GM19452 (cell line): ENCODE results near the gene S1PR2.
"Not testable (repeated sequence)": the region's sequence is repeated elsewhere in the genome, so short reads cannot be mapped to it uniquely, and the experiment has no call there.

Experiments used
- ATAC-seq: cut with Tn5 transposase; IDR thresholded peaks from one replicate; pipeline ENCODE4 v1.9.1; 2021; ENCODE audit not compliant: unreplicated experiment

Gene S1PR2

DNA sequence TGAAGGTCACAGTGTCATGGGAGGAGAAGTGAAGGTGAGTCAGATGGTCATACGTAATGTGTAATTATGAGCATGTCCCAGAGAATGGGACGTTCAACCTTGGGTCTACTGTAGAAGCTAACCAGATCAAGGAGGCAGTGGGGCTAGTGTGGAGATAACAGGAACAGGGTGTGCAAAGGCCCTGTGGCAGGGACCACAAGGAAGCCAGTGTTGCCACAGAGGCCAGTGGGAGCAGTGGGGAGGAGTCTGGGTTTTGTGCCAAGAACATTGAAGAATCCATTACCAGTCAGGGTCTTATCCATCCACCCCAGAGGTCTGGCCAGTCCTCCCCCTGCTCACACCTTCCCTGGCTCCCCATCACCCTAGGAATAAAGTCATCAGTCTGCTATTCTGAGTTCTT is 24.2 kb upstream of the S1PR2 start:
- no peak for ATAC-seq

DNA sequence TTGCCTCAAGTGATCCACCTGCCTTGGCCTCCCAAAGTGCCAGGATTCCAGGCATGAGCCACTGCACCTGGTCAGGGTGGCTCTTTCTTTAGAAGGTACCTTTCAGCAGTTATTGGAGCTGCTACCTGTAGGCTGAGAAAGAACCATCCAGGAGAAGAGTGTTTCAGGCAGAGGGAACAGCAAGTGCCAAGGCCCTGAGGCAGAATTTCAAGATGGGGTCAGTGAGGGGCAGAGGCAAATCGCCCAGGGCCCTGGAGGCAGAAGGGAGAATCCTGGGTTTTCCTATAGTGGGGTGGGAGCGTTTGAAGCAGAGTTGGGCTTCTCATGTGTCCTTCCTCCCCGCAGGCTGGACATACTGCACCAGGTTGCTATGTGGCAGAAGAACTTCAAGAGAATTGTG is 23.1 kb upstream of the S1PR2 start:
- ATAC-seq = no peak

DNA sequence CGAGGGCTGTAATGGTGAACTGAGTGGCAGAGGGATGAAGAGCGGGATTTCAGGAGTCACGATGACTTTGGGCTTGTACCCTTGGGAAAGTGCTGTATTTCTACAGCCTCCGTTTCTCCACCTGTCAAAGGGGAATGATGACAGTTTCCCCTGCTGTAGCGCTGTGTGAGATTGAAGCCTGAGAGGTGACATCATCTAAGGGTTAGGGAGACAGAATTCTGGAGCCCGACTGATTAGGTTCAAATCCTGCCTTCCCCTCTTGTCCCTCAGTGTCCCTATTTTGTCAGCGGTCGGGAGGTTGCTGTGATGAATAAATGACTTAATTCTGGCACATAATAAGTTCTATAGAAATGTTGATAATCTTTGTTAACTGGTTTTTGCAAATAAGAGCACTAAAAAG is 21.6 kb upstream of the S1PR2 start:
- ATAC-seq = no peak

DNA sequence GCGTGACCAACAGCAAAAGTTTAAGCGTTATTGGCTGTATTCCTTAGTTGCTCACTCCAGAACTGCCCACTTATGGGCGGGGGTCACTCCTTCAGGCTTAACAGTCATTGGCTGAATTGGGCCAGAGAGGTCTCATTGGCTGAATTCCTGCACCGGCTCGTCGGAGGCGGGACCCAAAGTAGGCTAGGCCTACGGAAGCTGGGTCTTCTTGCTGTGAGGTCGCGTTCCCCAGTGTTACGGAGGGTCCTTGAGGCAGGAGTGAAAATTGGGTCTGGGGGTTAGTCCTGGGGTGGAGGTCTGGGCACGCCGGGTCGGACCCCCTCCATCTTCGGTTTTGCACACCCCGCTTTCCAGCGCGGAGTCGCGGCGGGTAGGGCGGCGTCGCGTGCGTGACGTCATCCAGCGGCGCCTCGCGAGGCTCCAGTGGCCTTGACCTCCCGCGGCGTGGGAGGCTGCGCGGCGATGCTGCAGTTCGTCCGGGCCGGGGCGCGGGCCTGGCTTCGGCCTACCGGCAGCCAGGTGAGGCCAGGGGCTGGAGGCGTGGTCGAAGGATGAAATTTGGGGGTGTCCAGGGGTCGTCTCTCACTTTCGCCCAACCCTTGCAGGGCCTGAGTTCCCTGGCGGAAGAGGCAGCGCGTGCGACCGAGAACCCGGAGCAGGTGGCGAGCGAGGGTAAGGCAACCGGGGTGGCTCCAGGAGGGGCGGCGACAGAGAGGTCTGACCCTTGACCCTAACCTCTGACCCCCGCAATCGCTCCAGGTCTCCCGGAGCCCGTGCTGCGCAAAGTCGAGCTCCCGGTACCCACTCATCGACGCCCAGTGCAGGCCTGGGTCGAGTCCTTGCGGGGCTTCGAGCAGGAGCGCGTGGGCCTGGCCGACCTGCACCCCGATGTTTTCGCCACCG is 20.9 kb upstream of the S1PR2 start, which contains the start of gene MRPL4:
Gene MRPL4 (plus strand): TSS at position 423 of the 903 bp plus-strand sequence. CDS start 40 bp downstream, at position 463.
- peak; percentile 84 for ATAC-seq

DNA sequence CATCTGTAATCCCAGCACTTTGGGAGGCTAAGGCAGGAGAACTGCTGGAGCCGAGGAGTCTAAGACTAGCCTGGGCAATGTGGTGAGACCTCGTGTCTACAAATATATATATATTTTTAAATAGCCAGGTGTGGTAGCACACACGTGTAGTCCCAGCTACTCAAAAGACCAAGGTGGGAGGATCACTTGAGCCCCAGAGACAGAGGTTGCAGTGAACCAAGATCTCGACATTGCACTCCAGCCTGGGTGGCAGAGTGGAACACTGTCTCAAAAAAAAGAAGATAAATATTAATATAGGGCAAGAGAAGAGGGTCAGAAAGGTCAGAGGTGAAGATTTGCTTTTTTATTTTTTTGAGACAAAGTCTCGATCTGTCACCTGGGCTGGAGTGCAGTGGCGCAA is 15.4 kb upstream of the S1PR2 start:
- no peak for ATAC-seq

DNA sequence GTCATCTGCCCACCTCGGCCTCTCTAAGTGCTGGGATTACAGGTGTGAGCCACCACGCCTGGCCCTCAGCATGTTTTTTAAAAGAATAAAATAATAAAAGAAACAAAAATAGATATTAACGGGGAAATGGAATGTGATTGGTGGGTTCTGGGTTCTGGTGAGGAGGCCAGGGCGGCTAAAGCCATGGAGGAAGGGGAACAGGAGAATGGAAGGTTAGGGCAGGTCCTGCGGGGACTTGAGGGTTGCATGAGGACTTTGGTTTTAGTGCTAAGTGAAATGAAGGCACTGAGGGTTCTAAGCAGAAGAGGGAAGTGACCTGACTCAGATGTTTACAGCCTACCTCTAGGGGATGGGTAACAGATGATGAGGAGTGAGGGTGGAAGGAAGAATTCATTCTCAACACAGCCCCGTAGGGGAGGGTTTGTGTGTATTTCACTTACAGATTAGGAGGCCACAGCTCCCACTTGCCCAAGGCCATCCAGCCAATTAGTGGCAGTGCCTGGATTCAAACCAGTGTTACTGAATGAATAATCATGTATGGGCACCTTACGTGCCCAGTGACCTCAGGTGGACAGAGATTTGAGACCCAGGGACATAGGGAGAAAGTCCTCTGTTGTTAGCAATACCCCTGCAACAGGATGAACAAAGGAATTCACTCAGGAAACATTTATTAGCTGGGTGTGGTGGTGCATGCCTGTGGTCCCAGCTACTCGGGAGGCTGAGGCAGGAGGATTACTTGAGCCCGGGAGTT is 14.2 kb upstream of the S1PR2 start:
- ATAC-seq = no peak

DNA sequence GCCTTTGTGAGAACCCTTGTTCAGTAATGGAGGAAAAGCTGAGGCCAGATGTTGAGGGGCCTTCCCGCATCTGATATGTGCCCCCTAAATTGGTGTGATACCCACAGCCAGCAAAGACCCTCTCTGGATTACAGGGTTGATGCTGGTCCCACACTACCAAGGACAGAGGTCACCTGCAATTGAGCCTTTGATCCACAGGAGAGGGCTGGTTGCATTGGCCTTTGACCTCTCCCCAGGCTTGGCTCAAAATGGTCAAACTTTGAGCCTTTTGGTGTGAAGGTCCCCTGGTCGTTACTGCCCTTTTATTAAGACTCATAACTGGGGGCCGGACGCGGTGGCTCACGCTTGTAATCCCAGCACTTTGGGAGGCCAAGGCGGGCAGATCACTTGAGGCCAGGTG is 12.5 kb upstream of the S1PR2 start:
- no peak for ATAC-seq

DNA sequence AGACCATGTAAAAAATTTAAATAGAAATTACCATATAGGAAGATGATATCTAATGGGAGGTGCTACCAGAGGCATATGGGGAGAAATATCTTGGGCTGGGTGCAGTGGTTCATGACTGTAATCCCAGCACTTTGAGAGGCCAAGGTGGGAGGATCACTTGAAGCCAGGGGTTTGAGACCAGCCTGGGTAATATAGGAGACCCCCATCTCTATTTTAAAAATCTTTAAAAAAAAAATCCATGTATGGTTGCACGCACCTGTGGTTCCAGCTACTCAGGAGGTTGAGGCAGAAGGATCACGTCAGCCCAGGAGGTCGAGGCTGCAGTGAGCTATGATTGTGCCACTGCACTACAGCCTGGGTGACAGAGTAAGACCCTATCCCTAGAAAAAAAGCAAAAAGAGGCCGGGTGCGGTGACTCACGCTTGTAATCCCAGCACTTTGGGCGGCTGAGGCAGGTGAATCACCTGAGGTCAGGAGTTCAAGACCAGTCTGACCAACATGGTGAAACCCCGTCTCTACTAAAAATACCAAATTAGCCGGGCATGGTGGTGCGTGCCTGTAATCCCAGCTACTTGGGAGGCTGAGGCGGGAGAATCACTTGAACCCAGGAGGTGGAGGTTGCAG is 10.8 kb upstream of the S1PR2 start:
- ATAC-seq = not testable (repeated sequence)

DNA sequence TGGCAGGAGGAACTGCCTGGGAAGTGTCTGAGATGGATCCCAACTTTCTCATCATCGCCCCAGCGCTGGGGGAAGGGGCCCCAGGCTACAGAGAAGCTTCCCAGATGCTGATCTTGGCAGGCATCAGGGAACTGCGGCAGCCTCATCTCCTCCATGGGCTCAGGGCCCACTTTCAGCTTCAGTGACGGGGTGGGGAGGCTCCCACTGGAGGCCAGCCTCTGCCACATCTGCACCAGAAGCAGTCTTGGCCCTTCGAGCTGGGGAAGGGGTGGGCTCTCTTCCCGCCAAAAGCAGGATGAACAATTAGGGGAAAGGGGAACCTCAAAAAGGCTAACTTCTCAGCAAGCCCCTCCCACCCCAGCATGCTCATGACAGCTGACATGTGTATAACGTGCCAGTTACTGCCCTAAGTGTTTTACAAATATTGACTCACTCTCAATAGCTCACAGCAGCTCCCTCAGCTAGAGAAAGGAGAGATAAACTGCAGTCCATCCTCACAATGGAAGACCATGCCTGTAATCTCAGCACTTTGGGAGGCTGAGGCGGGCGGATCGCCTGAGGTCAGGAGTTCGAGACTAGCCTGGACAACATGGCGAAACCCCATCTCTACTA is 7.1 kb upstream of the S1PR2 start:
- no peak for ATAC-seq

DNA sequence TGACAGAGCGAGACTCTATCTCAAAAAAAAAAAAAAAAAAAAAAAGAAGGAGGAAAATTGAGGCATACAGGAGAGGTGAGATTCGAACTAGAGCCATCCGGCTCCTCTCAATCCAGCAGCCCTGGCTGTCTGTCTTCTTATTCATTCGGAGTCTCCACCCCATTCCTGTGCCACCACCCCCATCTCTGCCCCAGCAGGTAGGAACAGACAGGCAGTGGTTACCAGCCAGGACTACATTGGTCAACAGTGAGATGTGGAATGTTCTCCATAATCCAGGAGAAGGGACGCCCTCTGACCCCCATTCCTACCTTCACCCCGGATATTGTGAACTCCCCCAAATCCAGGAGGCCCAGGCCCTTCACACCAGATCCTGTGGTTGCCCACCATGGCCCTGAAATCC is 6.6 kb upstream of the S1PR2 start:
- ATAC-seq = no peak

DNA sequence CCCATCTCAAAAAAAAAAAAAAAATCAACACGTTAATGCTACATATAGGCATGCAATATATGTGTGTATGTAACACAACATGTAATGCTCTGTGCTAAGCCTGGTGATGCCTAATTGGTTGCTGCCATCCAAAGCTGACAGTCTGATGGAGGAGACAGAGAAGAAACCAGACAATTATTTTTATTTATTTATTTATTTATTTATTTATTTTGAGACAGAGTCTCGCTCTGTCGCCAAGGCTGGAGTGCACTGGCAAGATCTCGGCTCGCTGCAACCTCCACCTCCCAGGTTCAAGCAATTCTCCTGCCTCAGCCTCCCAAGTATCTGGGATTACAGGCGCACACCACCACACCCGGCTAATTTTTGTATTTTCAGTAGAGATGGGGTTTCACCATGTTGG is 4.3 kb upstream of the S1PR2 start:
- not testable (repeated sequence) for ATAC-seq

DNA sequence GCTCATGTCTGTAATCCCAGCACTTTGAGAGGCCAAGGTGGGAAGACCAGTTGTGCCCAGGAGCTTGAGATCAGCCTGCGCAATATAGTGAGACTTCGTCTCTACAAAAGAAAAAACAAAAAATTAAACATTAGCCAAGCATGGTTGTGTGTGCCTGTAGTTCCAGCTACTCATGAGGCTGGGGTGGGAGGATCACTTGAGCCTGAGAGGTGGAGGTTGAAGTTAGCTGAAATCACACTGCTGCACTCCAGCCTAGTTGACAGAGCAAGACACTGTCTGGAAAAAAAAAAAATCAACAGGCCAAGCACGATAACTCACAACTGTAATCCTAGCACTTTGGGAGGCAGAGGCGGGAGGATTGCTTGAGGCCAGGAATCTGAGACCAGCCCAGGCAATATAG is 3.9 kb upstream of the S1PR2 start:
- no peak for ATAC-seq

DNA sequence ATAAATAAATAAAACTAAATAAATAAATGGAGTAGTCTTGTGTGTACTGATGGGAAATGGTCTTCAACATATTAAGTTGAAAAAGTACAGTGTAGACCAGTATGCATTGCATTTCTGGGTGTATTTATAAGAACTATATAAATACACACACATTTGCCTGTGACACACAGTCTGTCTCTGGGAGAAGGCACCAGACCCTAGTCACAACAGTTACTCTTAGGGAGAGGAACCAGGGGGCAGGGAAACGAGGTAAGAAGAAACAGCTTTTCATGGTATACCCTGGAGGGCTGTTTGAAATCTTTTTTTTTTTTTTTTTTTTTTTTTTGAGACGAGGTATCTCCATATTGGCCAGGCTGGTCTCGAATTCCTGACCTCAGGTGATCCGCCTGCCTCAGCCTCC is 2.8 kb upstream of the S1PR2 start:
- ATAC-seq = no peak

DNA sequence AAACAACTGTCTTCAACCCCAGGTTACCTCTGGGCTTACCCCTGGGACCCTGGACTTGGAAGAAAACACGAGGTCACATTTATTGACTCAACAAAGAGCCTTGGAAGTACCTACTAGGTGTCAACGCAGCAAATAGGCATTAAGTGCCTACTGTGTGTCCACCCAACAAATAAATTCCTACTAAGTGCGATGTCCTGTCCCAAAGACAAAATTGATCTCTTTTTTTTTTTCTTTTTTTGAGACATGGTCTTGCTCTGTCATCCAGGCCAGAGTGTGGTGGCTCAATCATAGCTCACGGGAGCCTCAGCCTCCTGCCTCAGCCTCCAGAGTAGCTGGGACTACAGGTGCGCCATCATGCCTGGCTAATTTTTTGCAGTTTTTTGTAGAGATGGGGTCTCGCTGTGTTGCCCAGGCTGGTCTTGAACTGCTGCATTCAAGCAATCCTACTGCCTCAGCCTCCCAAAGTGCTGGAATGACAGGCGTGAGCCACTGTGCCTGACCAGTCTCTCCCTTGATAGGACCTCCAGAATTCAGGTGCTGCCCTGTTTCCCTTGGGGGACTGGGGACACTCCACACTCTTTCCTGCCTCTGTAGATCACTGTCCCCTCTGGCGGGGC is 589 bp upstream of the S1PR2 start:
- ATAC-seq = no peak

DNA sequence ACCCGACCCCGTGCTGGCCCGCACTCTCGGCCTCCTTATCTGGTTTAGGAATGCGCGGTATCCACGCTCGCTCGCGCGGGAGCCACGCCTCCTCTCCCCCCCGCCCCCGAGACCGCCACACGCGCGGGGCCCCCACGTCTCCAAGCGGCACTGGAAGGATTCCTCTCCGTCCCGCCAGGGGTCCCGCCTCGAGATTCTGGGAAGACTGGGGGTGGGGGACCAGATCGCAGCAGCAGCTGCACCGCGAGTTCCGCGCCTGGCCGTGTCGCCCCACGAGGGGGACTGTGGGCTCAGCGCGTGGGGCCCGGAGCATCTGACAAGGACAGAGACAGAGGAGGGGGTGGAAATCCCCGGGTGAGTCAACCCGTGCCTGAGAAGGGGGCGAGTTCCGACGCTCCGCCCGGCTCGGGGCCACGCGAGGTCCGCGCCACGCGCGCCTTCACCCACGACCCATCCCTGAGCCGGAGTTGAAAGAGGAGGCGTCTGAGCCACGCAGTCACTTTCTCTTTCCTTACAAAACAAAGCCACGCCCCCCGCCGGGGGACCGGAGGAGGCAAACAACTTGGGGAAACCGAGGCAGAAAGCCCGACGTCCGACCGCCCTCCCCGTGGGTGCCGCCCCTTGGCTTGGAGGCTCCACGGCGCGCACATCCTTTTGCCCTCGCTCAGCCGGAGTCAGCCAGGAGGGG is 814 bp downstream of the S1PR2 start:
- no peak for ATAC-seq

DNA sequence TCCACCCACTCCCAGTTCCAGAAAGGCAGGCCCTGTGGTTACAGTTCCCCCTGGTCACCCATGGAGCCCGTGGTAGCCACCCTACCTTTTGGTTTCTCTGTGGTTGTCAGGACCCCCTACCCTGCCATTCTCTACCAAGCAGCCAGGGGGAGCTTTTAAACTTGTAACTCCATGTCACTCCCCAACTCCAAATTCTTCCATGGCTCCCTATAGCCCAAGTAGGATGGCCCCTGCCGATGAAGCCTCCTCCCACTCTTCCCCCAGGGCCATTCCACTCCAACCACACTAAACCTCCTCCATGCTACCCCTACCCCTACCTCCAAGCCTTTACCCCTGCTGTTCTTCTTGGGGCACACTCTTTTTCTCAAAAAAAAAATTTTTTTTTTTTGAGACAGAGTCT is 2.2 kb downstream of the S1PR2 start:
- no peak for ATAC-seq

DNA sequence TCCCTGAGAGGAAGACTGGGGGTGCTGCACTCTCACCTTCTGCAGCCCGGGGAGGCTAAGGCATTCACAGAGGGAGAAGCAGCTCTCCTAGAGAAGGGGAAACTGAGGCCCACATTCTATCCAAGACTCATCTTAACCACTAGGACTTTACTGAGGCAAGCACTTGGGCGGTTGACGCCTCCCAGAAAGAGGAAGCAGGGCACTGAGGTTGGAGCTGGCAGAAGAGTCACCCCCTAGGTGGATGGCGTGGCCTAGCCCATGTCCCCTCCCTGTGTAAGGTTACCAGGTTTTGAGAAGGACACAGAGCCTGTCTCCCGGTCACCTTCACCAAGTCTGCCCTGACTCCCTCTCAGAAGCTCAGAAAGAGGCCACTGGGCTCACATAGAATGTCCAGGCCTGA is 2.7 kb downstream of the S1PR2 start:
- no peak for ATAC-seq

DNA sequence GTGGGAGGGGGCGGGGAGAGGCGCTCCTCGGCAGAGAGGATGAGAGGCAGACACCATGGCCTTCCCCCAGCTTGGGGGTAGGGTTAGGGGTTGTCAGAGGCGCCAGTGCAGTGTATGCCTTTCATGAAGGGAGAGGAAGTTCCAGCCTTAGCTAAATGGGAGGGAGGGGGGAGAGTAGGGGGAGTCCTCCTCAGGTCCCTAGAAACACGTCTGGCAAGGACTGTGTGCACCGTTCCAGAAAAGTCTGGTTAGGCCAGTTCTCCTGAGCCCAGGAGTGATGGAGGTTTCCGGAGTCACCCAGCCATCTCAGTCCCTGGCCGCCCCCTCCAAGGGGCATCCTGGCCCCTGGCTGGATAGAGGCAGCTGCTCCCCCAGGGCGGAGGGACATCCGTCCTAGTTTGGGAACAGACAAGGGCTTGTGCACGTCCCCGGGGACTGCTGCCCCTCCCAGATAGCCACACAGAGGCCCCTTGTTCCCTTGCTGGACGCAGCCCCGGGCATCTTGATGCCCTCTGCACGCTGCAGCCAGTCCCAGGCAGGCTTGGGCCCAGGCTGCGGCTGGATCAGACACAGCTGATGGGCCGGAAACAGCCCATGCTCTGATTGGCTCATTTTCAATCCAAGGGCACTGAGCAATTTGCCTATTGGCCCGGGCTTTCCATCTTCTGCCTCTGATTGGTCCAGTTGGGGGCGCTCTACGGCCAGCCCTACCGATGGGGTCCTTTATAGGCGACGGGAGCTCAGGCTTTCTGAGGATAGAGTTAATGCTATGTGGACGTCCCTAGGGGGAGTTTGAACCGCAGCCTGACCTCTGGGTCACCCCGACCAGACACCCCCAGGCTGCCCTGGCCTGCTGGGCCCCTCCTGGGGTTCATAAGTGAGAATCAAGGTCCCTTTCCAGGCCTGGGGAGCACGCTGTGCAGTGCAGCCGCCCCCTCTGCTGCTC is 3.8 kb downstream of the S1PR2 start:
- no peak for ATAC-seq

DNA sequence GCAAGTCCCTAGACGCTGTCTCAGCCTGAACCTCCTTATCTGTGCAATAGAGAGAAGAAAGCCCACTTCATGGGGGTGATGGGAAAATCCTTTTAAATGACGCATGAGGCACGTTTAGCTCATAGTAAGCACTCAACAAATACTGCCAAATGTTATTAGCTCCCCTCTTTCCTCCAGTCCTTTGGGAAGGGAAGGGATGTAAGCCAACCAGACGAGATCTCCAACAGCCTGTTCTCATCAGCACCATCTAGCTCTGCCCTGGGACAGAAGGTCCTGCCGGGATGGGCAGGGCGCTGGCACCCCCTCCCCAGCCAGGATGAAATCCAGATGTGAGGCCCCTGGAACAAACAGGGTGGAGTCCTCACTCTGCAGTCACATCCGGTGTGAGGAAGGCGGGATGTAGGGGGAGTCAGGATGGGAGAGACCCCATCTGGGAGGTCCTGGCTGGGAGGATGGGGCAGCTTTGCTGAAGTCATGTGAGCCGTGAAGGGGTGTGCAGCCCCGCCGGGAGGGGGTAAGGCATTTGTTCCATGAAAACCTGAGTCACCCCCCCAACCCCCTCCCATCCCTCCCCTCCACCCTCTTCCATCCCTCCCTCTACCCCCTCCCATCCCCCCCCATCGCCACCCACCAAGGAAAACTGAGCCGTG is 4.6 kb downstream of the S1PR2 start:
- no peak for ATAC-seq
